GM23338 (cell line): ENCODE data around the gene RS1. TPM values are rescaled to one million over a fixed set of nuclear protein-coding genes. Genes with fewer than 3 reads are reported as not detected.

ENCODE experiments used
- ATAC-seq: fragments of 200-7000 bp; cut with Tn5 transposase; 3 replicates; pipeline ENCODE4 v1.9.1; 2020
- DNase-seq: peaks from one replicate; pipeline ENCODE4 v3.0.0-alpha.2; 2015; ENCODE audit warnings: low spot score
- H2AFZ ChIP-seq: fragments of 200-600 bp; sonication (generic); 2 replicates; pipeline ENCODE4 v1.8.0; 2016; ENCODE audit warnings: antibody characterized with exemption, mild to moderate bottlenecking, moderate library complexity
- H3F3A ChIP-seq: fragments of 200-600 bp; sonication (generic); replicated peaks from 2 replicates; pipeline ENCODE4 v1.8.0; 2017; ENCODE audit warnings: antibody characterized with exemption, mixed run types, low read depth
- H3K27ac ChIP-seq: fragments of 200-600 bp; sonication (generic); 2 replicates; pipeline ENCODE4 v1.6.1; 2016; ENCODE audit warnings: low read depth
- H3K27me3 ChIP-seq: fragments of 200-600 bp; sonication (generic); 2 replicates; pipeline ENCODE4 v1.8.0; 2016; ENCODE audit warnings: mild to moderate bottlenecking, mixed run types, moderate library complexity; ENCODE audit not compliant: insufficient read depth
- H3K36me3 ChIP-seq: fragments of 200-600 bp; sonication (generic); 2 replicates; pipeline ENCODE4 v1.8.0; 2016; ENCODE audit warnings: mild to moderate bottlenecking; ENCODE audit not compliant: insufficient read depth
- H3K4me1 ChIP-seq: fragments of 200-600 bp; sonication (generic); 2 replicates; pipeline ENCODE4 v1.8.0; 2016; ENCODE audit warnings: mild to moderate bottlenecking, moderate library complexity; ENCODE audit not compliant: insufficient read depth
- H3K4me2 ChIP-seq: fragments of 200-600 bp; sonication (generic); 2 replicates; pipeline ENCODE4 v1.7.1; 2017; ENCODE audit warnings: mixed run types
- H3K4me3 ChIP-seq: fragments of 200-600 bp; sonication (generic); 2 replicates; pipeline ENCODE4 v1.6.1; 2016; ENCODE audit warnings: mixed run types
- H3K79me2 ChIP-seq: fragments of 200-600 bp; sonication (generic); replicated peaks from 2 replicates; pipeline ENCODE4 v1.8.0; 2017; ENCODE audit warnings: mild to moderate bottlenecking; ENCODE audit not compliant: insufficient read depth
- H3K9me2 ChIP-seq: fragments of 200-600 bp; sonication (generic); 2 replicates; pipeline ENCODE4 v1.8.0; 2017; ENCODE audit not compliant: insufficient read depth
- H4K20me1 ChIP-seq: fragments of 200-600 bp; sonication (generic); replicated peaks from 2 replicates; pipeline ENCODE4 v1.8.0; 2017; ENCODE audit warnings: mild to moderate bottlenecking; ENCODE audit not compliant: insufficient read depth
- H3K27ac Mint-ChIP-seq: 2 replicates; pipeline ENCODE4 v1.8.0; 2020; ENCODE audit warnings: inconsistent platforms, mild to moderate bottlenecking, moderate library complexity, mixed read lengths
- H3K27me3 Mint-ChIP-seq: 3 replicates; pipeline ENCODE4 v1.8.0; 2022; ENCODE audit warnings: low read depth, mild to moderate bottlenecking, moderate library complexity, mixed read lengths, inconsistent platforms; ENCODE audit not compliant: insufficient read depth, poor library complexity
- H3K36me3 Mint-ChIP-seq: 3 replicates; pipeline ENCODE4 v1.8.0; 2021; ENCODE audit warnings: low read depth, mild to moderate bottlenecking, inconsistent platforms, moderate library complexity, mixed read lengths
- H3K4me1 Mint-ChIP-seq: 3 replicates; pipeline ENCODE4 v1.8.0; 2020; ENCODE audit warnings: mild to moderate bottlenecking, inconsistent platforms, mixed read lengths
- H3K4me3 Mint-ChIP-seq: 3 replicates; pipeline ENCODE4 v1.8.0; 2021; ENCODE audit warnings: moderate library complexity, mild to moderate bottlenecking, inconsistent platforms, mixed read lengths
- H3K9me3 Mint-ChIP-seq: 3 replicates; pipeline ENCODE4 v1.8.0; 2020; ENCODE audit warnings: moderate library complexity, mild to moderate bottlenecking, inconsistent platforms, mixed read lengths
- CREB1 ChIP-seq: fragments of 250-450 bp; sonication (Bioruptor Pico); IDR thresholded peaks from 2 replicates; pipeline ENCODE4 v1.5.0; 2020; ENCODE audit warnings: low read depth, mild to moderate bottlenecking, moderate library complexity
- EZH2phosphoT487 ChIP-seq: fragments of 200-600 bp; sonication (generic); IDR thresholded peaks from one replicate; pipeline ENCODE4 v1.8.1; 2018; ENCODE audit warnings: antibody characterized with exemption; ENCODE audit not compliant: unreplicated experiment
- JUNB ChIP-seq: IDR thresholded peaks from one replicate; pipeline ENCODE4 v1.6.1; 2016; ENCODE audit warnings: antibody characterized with exemption; ENCODE audit not compliant: unreplicated experiment
- NANOG ChIP-seq: IDR thresholded peaks from 2 replicates; pipeline ENCODE4 v1.6.1; 2016; ENCODE audit warnings: antibody characterized with exemption, borderline replicate concordance
- STAT1 ChIP-seq: IDR thresholded peaks from one replicate; pipeline ENCODE4 v1.6.1; 2016; ENCODE audit warnings: antibody characterized with exemption; ENCODE audit not compliant: unreplicated experiment
- ZNF114 ChIP-seq: fragments of 250-450 bp; sonication (Bioruptor Pico); IDR thresholded peaks from 2 replicates; pipeline ENCODE4 v1.5.0; 2020; ENCODE audit warnings: mild to moderate bottlenecking, moderate library complexity
- ZNF331 ChIP-seq: fragments of 250-450 bp; sonication (Bioruptor Pico); IDR thresholded peaks from 2 replicates; pipeline ENCODE4 v1.5.0; 2020; ENCODE audit warnings: low read depth, mild to moderate bottlenecking, moderate library complexity
- polyA plus RNA-seq: library from polyadenylated mRNA; unstranded; fragments of >200 nt; fragmentation: Nextera tagmentation; extraction: Ambion mirVana; gene quantifications from 2 replicates; pipeline ENCODE4 v1.2.1, GENCODE V29; 2016
- total RNA-seq: library from RNA; depleted of rRNA; stranded (reverse); fragments of >200 nt; shearing (Covaris generic); gene quantifications from 2 replicates; pipeline ENCODE4 v1.2.3, GENCODE V29; 2014
- TF ChIP-seq, protein P1 (sequence below): IDR thresholded peaks from 2 replicates; pipeline ENCODE4 v1.6.1; 2016; ENCODE audit warnings: antibody characterized with exemption
- TF ChIP-seq, protein P2 (sequence below): IDR thresholded peaks from one replicate; pipeline ENCODE4 v1.6.1; 2018; ENCODE audit warnings: antibody characterized with exemption; ENCODE audit not compliant: unreplicated experiment
- TF ChIP-seq, protein P3 (sequence below): fragments of 250-450 bp; sonication (Bioruptor Pico); IDR thresholded peaks from 2 replicates; pipeline ENCODE4 v1.5.0; 2020; ENCODE audit warnings: mild to moderate bottlenecking, moderate library complexity

RS1 gene
- total and polyA plus RNA-seq, 2 experiments from 2014 or later: not detected

DNA sequence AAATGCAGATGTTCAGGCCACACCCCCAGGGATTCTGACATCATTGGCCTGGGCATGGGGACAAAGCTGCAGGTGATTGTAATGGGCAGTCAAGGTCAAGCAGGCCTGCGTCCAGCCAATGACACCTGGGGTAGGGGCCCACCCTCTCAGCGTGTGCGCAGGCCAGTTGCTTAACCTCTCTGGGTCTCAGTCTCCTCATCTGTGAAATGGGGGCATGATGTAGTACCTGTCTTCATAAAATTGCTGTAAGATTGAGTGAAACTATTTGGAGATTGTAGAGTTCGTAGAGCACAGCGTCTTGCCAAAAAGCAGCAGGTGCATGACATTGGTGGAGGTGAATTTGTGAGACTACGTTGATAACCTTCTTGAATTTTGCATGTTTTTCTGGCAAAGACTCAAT, 21.2 kb downstream of the RS1 start:
- Histone ChIP-seq H4K20me1 (no peaks in the 10 kb centered on the region), H3K36me3 (no peaks in the 10 kb centered on the region), H3K4me2 (no peak overlapping the region), H3K4me1 (no peaks in the 10 kb centered on the region), H2AFZ (no peak overlapping the region), H3K79me2 (no peaks in the 10 kb centered on the region), H3F3A (no peaks in the 10 kb centered on the region), H3K27me3 (no peaks in the 10 kb centered on the region), H3K9me2 (no peaks in the 10 kb centered on the region), H3K27ac (no peak overlapping the region), H3K4me3 (no peak overlapping the region)
- TF ChIP-seq ZNF114 (CRISPR knock-in tag): no peak
- no peak for TF ChIP-seq NANOG
- no peak overlapping the region for H3K27ac Mint-ChIP-seq
- no peaks in the 10 kb centered on the region for H3K36me3 Mint-ChIP-seq
- ATAC-seq: no peak
- H3K27me3 Mint-ChIP-seq: peaks cover 2% of the 10 kb centered on the region
- DNase-seq: no peak
- H3K4me3 Mint-ChIP-seq: no peak overlapping the region
- no peaks in the 10 kb centered on the region for H3K9me3 Mint-ChIP-seq
- peaks cover 11% of the 10 kb centered on the region for H3K4me1 Mint-ChIP-seq

DNA sequence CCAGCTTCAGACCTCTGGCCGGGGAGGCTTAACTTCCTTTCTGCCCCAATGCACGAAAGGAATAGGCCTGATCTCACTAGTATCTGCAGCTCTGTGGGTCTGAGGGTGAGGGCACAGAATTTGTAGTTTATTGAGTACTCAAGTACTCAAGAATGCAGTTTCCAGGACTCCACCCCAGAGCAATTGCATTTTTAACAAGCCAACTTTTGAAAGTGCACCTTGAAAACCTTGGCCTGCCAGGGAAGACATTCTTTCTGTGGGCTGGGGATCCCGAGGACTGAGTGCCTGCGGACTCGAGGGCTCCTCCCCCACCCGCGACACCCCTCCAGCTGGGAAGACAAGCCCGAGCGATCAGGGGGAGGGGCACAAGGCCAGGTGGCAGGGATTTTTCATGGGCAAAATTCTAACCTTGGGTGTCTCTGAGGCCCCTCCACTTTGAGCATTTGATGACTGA, 22.4 kb downstream of the RS1 start:
- Mint-ChIP-seq H3K4me3 (no peak overlapping the region), H3K4me1 (peaks cover 9% of the 10 kb centered on the region), H3K27me3 (peaks cover 2% of the 10 kb centered on the region), H3K9me3 (no peaks in the 10 kb centered on the region), H3K27ac (no peak overlapping the region), H3K36me3 (no peaks in the 10 kb centered on the region)
- no peak overlapping the region for H3K4me3 ChIP-seq
- peak; percentile 46 for DNase-seq
- H2AFZ ChIP-seq: peak overlapping the region; percentile 24; the same call in 1 of the 2 replicates
- H3K9me2 ChIP-seq: no peaks in the 10 kb centered on the region
- no peak overlapping the region for H3K27ac ChIP-seq
- H3K4me1 ChIP-seq: no peaks in the 10 kb centered on the region
- H3K79me2 ChIP-seq: no peaks in the 10 kb centered on the region
- peak overlapping the region; percentile 66; the same call in 1 of the 2 replicates for H3K4me2 ChIP-seq
- no peaks in the 10 kb centered on the region for H3K36me3 ChIP-seq
- peak; percentile 76 for ATAC-seq
- no peaks in the 10 kb centered on the region for H3F3A ChIP-seq
- H4K20me1 ChIP-seq: no peaks in the 10 kb centered on the region
- H3K27me3 ChIP-seq: no peaks in the 10 kb centered on the region
- TF ChIP-seq, protein P1, sequence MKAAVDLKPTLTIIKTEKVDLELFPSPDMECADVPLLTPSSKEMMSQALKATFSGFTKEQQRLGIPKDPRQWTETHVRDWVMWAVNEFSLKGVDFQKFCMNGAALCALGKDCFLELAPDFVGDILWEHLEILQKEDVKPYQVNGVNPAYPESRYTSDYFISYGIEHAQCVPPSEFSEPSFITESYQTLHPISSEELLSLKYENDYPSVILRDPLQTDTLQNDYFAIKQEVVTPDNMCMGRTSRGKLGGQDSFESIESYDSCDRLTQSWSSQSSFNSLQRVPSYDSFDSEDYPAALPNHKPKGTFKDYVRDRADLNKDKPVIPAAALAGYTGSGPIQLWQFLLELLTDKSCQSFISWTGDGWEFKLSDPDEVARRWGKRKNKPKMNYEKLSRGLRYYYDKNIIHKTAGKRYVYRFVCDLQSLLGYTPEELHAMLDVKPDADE: no peak
- TF ChIP-seq, protein P2, sequence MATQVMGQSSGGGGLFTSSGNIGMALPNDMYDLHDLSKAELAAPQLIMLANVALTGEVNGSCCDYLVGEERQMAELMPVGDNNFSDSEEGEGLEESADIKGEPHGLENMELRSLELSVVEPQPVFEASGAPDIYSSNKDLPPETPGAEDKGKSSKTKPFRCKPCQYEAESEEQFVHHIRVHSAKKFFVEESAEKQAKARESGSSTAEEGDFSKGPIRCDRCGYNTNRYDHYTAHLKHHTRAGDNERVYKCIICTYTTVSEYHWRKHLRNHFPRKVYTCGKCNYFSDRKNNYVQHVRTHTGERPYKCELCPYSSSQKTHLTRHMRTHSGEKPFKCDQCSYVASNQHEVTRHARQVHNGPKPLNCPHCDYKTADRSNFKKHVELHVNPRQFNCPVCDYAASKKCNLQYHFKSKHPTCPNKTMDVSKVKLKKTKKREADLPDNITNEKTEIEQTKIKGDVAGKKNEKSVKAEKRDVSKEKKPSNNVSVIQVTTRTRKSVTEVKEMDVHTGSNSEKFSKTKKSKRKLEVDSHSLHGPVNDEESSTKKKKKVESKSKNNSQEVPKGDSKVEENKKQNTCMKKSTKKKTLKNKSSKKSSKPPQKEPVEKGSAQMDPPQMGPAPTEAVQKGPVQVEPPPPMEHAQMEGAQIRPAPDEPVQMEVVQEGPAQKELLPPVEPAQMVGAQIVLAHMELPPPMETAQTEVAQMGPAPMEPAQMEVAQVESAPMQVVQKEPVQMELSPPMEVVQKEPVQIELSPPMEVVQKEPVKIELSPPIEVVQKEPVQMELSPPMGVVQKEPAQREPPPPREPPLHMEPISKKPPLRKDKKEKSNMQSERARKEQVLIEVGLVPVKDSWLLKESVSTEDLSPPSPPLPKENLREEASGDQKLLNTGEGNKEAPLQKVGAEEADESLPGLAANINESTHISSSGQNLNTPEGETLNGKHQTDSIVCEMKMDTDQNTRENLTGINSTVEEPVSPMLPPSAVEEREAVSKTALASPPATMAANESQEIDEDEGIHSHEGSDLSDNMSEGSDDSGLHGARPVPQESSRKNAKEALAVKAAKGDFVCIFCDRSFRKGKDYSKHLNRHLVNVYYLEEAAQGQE: no peak
- TF ChIP-seq JUNB: no peak
- TF ChIP-seq CREB1: no peak
- TF ChIP-seq ZNF114 (CRISPR knock-in tag): no peak
- no peak for TF ChIP-seq EZH2phosphoT487
- TF ChIP-seq, protein P3, sequence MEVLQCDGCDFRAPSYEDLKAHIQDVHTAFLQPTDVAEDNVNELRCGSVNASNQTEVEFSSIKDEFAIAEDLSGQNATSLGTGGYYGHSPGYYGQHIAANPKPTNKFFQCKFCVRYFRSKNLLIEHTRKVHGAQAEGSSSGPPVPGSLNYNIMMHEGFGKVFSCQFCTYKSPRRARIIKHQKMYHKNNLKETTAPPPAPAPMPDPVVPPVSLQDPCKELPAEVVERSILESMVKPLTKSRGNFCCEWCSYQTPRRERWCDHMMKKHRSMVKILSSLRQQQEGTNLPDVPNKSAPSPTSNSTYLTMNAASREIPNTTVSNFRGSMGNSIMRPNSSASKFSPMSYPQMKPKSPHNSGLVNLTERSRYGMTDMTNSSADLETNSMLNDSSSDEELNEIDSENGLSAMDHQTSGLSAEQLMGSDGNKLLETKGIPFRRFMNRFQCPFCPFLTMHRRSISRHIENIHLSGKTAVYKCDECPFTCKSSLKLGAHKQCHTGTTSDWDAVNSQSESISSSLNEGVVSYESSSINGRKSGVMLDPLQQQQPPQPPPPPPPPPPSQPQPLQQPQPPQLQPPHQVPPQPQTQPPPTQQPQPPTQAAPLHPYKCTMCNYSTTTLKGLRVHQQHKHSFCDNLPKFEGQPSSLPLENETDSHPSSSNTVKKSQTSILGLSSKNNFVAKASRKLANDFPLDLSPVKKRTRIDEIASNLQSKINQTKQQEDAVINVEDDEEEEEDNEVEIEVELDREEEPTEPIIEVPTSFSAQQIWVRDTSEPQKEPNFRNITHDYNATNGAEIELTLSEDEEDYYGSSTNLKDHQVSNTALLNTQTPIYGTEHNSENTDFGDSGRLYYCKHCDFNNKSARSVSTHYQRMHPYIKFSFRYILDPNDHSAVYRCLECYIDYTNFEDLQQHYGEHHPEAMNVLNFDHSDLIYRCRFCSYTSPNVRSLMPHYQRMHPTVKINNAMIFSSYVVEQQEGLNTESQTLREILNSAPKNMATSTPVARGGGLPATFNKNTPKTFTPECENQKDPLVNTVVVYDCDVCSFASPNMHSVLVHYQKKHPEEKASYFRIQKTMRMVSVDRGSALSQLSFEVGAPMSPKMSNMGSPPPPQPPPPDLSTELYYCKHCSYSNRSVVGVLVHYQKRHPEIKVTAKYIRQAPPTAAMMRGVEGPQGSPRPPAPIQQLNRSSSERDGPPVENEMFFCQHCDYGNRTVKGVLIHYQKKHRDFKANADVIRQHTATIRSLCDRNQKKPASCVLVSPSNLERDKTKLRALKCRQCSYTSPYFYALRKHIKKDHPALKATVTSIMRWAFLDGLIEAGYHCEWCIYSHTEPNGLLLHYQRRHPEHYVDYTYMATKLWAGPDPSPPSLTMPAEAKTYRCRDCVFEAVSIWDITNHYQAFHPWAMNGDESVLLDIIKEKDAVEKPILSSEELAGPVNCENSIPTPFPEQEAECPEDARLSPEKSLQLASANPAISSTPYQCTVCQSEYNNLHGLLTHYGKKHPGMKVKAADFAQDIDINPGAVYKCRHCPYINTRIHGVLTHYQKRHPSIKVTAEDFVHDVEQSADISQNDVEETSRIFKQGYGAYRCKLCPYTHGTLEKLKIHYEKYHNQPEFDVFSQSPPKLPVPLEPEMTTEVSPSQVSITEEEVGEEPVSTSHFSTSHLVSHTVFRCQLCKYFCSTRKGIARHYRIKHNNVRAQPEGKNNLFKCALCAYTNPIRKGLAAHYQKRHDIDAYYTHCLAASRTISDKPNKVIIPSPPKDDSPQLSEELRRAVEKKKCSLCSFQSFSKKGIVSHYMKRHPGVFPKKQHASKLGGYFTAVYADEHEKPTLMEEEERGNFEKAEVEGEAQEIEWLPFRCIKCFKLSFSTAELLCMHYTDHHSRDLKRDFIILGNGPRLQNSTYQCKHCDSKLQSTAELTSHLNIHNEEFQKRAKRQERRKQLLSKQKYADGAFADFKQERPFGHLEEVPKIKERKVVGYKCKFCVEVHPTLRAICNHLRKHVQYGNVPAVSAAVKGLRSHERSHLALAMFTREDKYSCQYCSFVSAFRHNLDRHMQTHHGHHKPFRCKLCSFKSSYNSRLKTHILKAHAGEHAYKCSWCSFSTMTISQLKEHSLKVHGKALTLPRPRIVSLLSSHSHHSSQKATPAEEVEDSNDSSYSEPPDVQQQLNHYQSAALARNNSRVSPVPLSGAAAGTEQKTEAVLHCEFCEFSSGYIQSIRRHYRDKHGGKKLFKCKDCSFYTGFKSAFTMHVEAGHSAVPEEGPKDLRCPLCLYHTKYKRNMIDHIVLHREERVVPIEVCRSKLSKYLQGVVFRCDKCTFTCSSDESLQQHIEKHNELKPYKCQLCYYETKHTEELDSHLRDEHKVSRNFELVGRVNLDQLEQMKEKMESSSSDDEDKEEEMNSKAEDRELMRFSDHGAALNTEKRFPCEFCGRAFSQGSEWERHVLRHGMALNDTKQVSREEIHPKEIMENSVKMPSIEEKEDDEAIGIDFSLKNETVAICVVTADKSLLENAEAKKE: no peak
- no peak for TF ChIP-seq ZNF331 (CRISPR knock-in tag)
- no peak for TF ChIP-seq STAT1
